ENCODE results near the gene STIM2.

Gene STIM2

GRCh38 chr4:26993539-26993938, 132.9 kb downstream of the STIM2 start:
- DNase-seq (no peak), ATAC-seq (ENCODE audit: insufficient read depth, low read depth) (no peak)
- Histone ChIP-seq H3K4me1 (ENCODE audit: insufficient read depth, low read length) (no peaks in the 10 kb centered on the region), H3K9ac (ENCODE audit: low read depth, low read length) (no peak overlapping the region), H3K4me2 (ENCODE audit: insufficient read depth, low read length) (no peak overlapping the region), H3K79me2 (ENCODE audit: insufficient read depth, low read length) (no peaks in the 10 kb centered on the region), H2AFZ (ENCODE audit: low read depth, low read length) (no peak overlapping the region), H4K20me1 (ENCODE audit: insufficient read depth, low read length) (no peaks in the 10 kb centered on the region; the same call in 1 of the 2 replicates), H3K27me3 (ENCODE audit: insufficient read depth, low read length, poor library complexity) (no peaks in the 10 kb centered on the region), H3K27ac (ENCODE audit: low read length) (no peak overlapping the region), H3K36me3 (ENCODE audit: insufficient read depth, low read length) (no peaks in the 10 kb centered on the region; the same call in none of the 2 replicates), H3K9me3 (ENCODE audit: insufficient read depth, low read length, severe bottlenecking) (no peaks in the 10 kb centered on the region), H3K4me3 (ENCODE audit: low read depth in 1 of 2, low read length in 2 of 2) (no peak overlapping the region)
- no peak for TF ChIP-seq EZH2 (IDR thresholded peaks at IDR 0.05; ENCODE audit: borderline replicate concordance, low read depth, low read length, severe bottlenecking)
- no peak for TF ChIP-seq CTCF (IDR thresholded peaks at IDR 0.05; ENCODE audit: borderline replicate concordance, extremely low read depth, low read length, poor library complexity, severe bottlenecking)

GRCh38 chr4:26993967-26994366, 133.3 kb downstream of the STIM2 start:
- H3K27ac ChIP-seq (ENCODE audit: low read length), result no peak overlapping the region
- H3K4me2 ChIP-seq (ENCODE audit: insufficient read depth, low read length), result no peak overlapping the region
- TF ChIP-seq CTCF (IDR thresholded peaks at IDR 0.05; ENCODE audit: borderline replicate concordance, extremely low read depth, low read length, poor library complexity, severe bottlenecking), result no peak
- no peak for TF ChIP-seq EZH2 (IDR thresholded peaks at IDR 0.05; ENCODE audit: borderline replicate concordance, low read depth, low read length, severe bottlenecking)
- no peaks in the 10 kb centered on the region for H3K79me2 ChIP-seq (ENCODE audit: insufficient read depth, low read length)
- no peaks in the 10 kb centered on the region for H3K9me3 ChIP-seq (ENCODE audit: insufficient read depth, low read length, severe bottlenecking)
- DNase-seq (no peak), ATAC-seq (ENCODE audit: insufficient read depth, low read depth) (no peak)
- no peaks in the 10 kb centered on the region for H3K4me1 ChIP-seq (ENCODE audit: insufficient read depth, low read length)
- no peak overlapping the region for H3K4me3 ChIP-seq (ENCODE audit: low read depth in 1 of 2, low read length in 2 of 2)
- H4K20me1 ChIP-seq (ENCODE audit: insufficient read depth, low read length), result no peaks in the 10 kb centered on the region; the same call in 1 of the 2 replicates
- H2AFZ ChIP-seq (ENCODE audit: low read depth, low read length), result no peak overlapping the region
- no peaks in the 10 kb centered on the region; the same call in none of the 2 replicates for H3K36me3 ChIP-seq (ENCODE audit: insufficient read depth, low read length)
- no peak overlapping the region for H3K9ac ChIP-seq (ENCODE audit: low read depth, low read length)
- H3K27me3 ChIP-seq (ENCODE audit: insufficient read depth, low read length, poor library complexity), result no peaks in the 10 kb centered on the region

GRCh38 chr4:26995316-26995715, 134.7 kb downstream of the STIM2 start:
- Histone ChIP-seq H2AFZ (ENCODE audit: low read depth, low read length) (no peak overlapping the region), H3K9ac (ENCODE audit: low read depth, low read length) (no peak overlapping the region), H3K79me2 (ENCODE audit: insufficient read depth, low read length) (no peaks in the 10 kb centered on the region), H3K4me2 (ENCODE audit: insufficient read depth, low read length) (no peak overlapping the region), H4K20me1 (ENCODE audit: insufficient read depth, low read length) (no peaks in the 10 kb centered on the region; the same call in 1 of the 2 replicates), H3K27me3 (ENCODE audit: insufficient read depth, low read length, poor library complexity) (no peaks in the 10 kb centered on the region), H3K9me3 (ENCODE audit: insufficient read depth, low read length, severe bottlenecking) (no peaks in the 10 kb centered on the region), H3K4me1 (ENCODE audit: insufficient read depth, low read length) (no peaks in the 10 kb centered on the region), H3K36me3 (ENCODE audit: insufficient read depth, low read length) (no peaks in the 10 kb centered on the region; the same call in none of the 2 replicates), H3K4me3 (ENCODE audit: low read depth in 1 of 2, low read length in 2 of 2) (no peak overlapping the region), H3K27ac (ENCODE audit: low read length) (no peak overlapping the region)
- ATAC-seq (ENCODE audit: insufficient read depth, low read depth), result no peak
- no peak for DNase-seq
- TF ChIP-seq EZH2 (IDR thresholded peaks at IDR 0.05; ENCODE audit: borderline replicate concordance, low read depth, low read length, severe bottlenecking) (no peak), CTCF (IDR thresholded peaks at IDR 0.05; ENCODE audit: borderline replicate concordance, extremely low read depth, low read length, poor library complexity, severe bottlenecking) (no peak)

GRCh38 chr4:26996745-26997144, 136.1 kb downstream of the STIM2 start:
- H3K9ac ChIP-seq (ENCODE audit: low read depth, low read length), result no peak overlapping the region
- no peaks in the 10 kb centered on the region for H3K9me3 ChIP-seq (ENCODE audit: insufficient read depth, low read length, severe bottlenecking)
- DNase-seq, result no peak
- TF ChIP-seq EZH2 (IDR thresholded peaks at IDR 0.05; ENCODE audit: borderline replicate concordance, low read depth, low read length, severe bottlenecking) (no peak), CTCF (IDR thresholded peaks at IDR 0.05; ENCODE audit: borderline replicate concordance, extremely low read depth, low read length, poor library complexity, severe bottlenecking) (no peak)
- H3K27me3 ChIP-seq (ENCODE audit: insufficient read depth, low read length, poor library complexity), result no peaks in the 10 kb centered on the region
- no peak overlapping the region for H3K4me3 ChIP-seq (ENCODE audit: low read depth in 1 of 2, low read length in 2 of 2)
- H3K27ac ChIP-seq (ENCODE audit: low read length), result no peak overlapping the region
- no peaks in the 10 kb centered on the region for H3K4me1 ChIP-seq (ENCODE audit: insufficient read depth, low read length)
- no peaks in the 10 kb centered on the region for H4K20me1 ChIP-seq (ENCODE audit: insufficient read depth, low read length)
- ATAC-seq (ENCODE audit: insufficient read depth, low read depth), result no peak
- H3K79me2 ChIP-seq (ENCODE audit: insufficient read depth, low read length), result no peaks in the 10 kb centered on the region
- no peak overlapping the region for H2AFZ ChIP-seq (ENCODE audit: low read depth, low read length)
- H3K36me3 ChIP-seq (ENCODE audit: insufficient read depth, low read length), result no peaks in the 10 kb centered on the region; the same call in none of the 2 replicates
- no peak overlapping the region for H3K4me2 ChIP-seq (ENCODE audit: insufficient read depth, low read length)

Measured in DND-41 (cell line).